ES-I3 (cell line): Measurements from ENCODE around the gene RNF114.
A peak's percentile ranks its signal among the peaks of the same experiment; 100 is the strongest.
"Not testable (repeated sequence)": the region's sequence is repeated elsewhere in the genome, so short reads cannot be mapped to it uniquely, and the experiment has no call there.

Source experiments
- H3K36me3 ChIP-seq: 2 replicates; pipeline ENCODE4 v1.6.1; 2013; ENCODE audit warnings: mild to moderate bottlenecking, low read length, control low read depth, moderate library complexity; ENCODE audit not compliant: insufficient read depth
- H3K4me1 ChIP-seq: 2 replicates; pipeline ENCODE4 v1.6.1; 2013; ENCODE audit warnings: mild to moderate bottlenecking, control low read depth, low read length; ENCODE audit not compliant: insufficient read depth
- H3K9ac ChIP-seq: 2 replicates; pipeline ENCODE4 v1.6.1; 2013; ENCODE audit warnings: low read depth, mild to moderate bottlenecking, low read length, moderate library complexity
- H3K9me3 ChIP-seq: 2 replicates; pipeline ENCODE4 v1.6.1; 2013; ENCODE audit warnings: mild to moderate bottlenecking, low read length, moderate library complexity; ENCODE audit not compliant: control insufficient read depth, insufficient read depth

The RNF114 gene

GRCh38 chr20:49987015-49987867, 51.0 kb downstream of the RNF114 start:
- H3K9ac ChIP-seq: no peak overlapping the region
- no peaks in the 10 kb centered on the region for H3K9me3 ChIP-seq
- peaks cover 60% of the 10 kb centered on the region for H3K4me1 ChIP-seq
- no peaks in the 10 kb centered on the region; the same call in 1 of the 2 replicates for H3K36me3 ChIP-seq

DNA sequence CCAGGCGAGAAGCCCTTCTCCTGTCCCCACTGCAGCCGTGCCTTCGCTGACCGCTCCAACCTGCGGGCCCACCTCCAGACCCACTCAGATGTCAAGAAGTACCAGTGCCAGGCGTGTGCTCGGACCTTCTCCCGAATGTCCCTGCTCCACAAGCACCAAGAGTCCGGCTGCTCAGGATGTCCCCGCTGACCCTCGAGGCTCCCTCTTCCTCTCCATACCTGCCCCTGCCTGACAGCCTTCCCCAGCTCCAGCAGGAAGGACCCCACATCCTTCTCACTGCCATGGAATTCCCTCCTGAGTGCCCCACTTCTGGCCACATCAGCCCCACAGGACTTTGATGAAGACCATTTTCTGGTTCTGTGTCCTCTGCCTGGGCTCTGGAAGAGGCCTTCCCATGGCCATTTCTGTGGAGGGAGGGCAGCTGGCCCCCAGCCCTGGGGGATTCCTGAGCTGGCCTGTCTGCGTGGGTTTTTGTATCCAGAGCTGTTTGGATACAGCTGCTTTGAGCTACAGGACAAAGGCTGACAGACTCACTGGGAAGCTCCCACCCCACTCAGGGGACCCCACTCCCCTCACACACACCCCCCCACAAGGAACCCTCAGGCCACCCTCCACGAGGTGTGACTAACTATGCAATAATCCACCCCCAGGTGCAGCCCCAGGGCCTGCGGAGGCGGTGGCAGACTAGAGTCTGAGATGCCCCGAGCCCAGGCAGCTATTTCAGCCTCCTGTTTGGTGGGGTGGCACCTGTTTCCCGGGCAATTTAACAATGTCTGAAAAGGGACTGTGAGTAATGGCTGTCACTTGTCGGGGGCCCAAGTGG, 51.9 kb downstream of the RNF114 start:
- H3K4me1 ChIP-seq: peaks cover 60% of the 10 kb centered on the region
- no peak overlapping the region for H3K9ac ChIP-seq
- H3K36me3 ChIP-seq: no peaks in the 10 kb centered on the region; the same call in 1 of the 2 replicates
- H3K9me3 ChIP-seq: no peaks in the 10 kb centered on the region

- Histone ChIP-seq H3K9me3 (no peaks in the 10 kb centered on the region), H3K9ac (0 out of 2 replicates have a peak overlapping the region, but pooled peaks have one; percentile 0), H3K4me1 (peaks cover 56% of the 10 kb centered on the region), H3K36me3 (no peaks in the 10 kb centered on the region)
Observed at GRCh38 chr20:49989234-49990065, 53.3 kb downstream of the RNF114 start.

- H3K9me3 ChIP-seq: no peaks in the 10 kb centered on the region
- H3K9ac ChIP-seq: 0 out of 2 replicates have a peak overlapping the region, but pooled peaks have one; percentile 0
- peaks cover 49% of the 10 kb centered on the region for H3K4me1 ChIP-seq
- H3K36me3 ChIP-seq: no peaks in the 10 kb centered on the region
Observed at GRCh38 chr20:49990271-49990720, 54.1 kb downstream of the RNF114 start.

GRCh38 chr20:49993301-49993751, 57.1 kb downstream of the RNF114 start:
- H3K9me3 ChIP-seq: no peaks in the 10 kb centered on the region
- peaks cover 36% of the 10 kb centered on the region for H3K4me1 ChIP-seq
- no peak overlapping the region for H3K9ac ChIP-seq
- no peaks in the 10 kb centered on the region for H3K36me3 ChIP-seq

- Histone ChIP-seq H3K4me1 (peaks cover 20% of the 10 kb centered on the region), H3K36me3 (no peaks in the 10 kb centered on the region), H3K9me3 (no peaks in the 10 kb centered on the region), H3K9ac (no peak overlapping the region)
Observed at GRCh38 chr20:49995586-49995985, 59.4 kb downstream of the RNF114 start.

GRCh38 chr20:49998478-49999188, 62.4 kb downstream of the RNF114 start:
- not testable (repeated sequence) for H3K4me1 ChIP-seq, H3K9me3 ChIP-seq, H3K36me3 ChIP-seq, H3K9ac ChIP-seq

DNA sequence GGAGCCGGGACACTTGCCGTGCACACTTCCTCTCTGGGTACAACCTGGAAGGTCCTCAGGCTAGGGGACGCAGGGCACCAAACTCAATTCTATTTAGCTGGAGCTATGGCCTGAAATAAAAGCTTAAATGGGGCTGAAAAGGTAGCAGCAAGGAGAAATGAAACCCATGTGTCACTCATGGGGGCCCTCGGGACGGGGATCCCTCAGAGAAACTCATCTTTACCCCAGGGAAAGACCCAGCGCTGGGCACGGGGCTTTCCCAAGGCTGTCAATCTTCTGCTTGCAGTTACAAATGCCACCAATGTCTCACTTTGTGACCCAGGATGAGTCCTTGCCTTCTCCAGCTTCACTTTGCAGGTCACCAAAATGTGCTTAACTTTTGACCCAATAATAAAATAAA, 63.1 kb downstream of the RNF114 start:
- H3K9me3 ChIP-seq: no peaks in the 10 kb centered on the region
- H3K9ac ChIP-seq: no peak overlapping the region
- H3K4me1 ChIP-seq: peaks cover 10% of the 10 kb centered on the region; the same call in 1 of the 2 replicates
- no peaks in the 10 kb centered on the region for H3K36me3 ChIP-seq

- not testable (repeated sequence) for H3K9ac ChIP-seq, H3K4me1 ChIP-seq
Observed at GRCh38 chr20:50000548-50001222, 64.5 kb downstream of the RNF114 start.

DNA sequence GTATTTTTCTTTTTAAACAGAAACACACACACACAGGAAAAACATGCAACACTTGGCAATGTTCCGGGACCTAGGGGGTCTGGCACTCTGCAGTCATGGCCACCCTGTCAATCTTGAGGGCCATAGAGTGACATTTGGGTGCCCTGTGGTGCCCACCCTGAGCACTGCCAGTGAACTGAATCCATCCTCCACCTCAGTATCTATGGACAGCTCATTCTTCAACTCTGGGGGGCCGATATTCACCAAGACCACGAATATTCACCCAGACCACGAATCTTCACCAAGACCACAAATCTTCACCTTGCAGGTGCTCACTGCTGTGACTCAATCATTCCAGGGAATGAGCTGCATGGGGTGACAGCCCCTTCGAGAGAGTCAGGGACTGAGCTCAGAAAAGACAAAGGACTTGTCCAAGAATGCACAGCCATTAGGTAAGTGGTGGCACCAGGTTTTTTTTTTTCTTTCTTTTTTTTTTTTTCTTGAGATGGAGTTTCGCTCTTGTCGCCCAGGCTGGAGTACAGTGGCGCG, 65.7 kb downstream of the RNF114 start:
- Histone ChIP-seq H3K9me3 (no peaks in the 10 kb centered on the region), H3K4me1 (peaks cover 10% of the 10 kb centered on the region; the same call in 1 of the 2 replicates), H3K36me3 (no peaks in the 10 kb centered on the region), H3K9ac (no peak overlapping the region)

More at GRCh38 chr20:50000548-50001222, 64.5 kb downstream of the RNF114 start:
- H3K9me3 ChIP-seq, H3K36me3 ChIP-seq: not testable (repeated sequence)

DNA sequence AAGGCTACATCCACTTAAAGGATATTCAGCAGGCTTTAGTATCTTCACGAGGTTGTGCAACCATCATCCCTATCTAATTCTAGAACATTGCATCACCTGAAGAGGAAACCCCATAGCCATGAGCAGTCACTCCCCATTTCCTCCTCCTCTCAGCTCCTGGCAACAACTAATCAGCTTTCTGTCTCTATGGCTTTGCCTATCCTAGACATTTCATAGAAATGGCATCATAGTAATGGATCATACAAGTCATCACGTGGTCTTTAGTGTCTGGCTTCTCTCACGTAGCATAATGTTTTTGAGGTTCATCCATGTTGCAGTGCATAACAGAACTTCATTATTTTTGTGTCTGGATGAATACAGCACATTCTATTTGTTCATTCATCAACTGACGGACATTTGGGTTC, 67.1 kb downstream of the RNF114 start:
- Histone ChIP-seq H3K9me3 (no peaks in the 10 kb centered on the region), H3K9ac (no peak overlapping the region), H3K36me3 (no peaks in the 10 kb centered on the region), H3K4me1 (peaks cover 7% of the 10 kb centered on the region; the same call in 1 of the 2 replicates)
